Mononuclear cell (primary cell): ENCODE data around the gene GMDS. TPM values are rescaled to one million over a fixed set of nuclear protein-coding genes. Genes with fewer than 3 reads are reported as not detected.

Source experiments
- H3K27me3 ChIP-seq: 2 replicates; pipeline ENCODE4 v1.6.0; 2011; ENCODE audit warnings: low read length, control low read depth; ENCODE audit not compliant: insufficient read depth
- H3K4me1 ChIP-seq: 2 replicates; pipeline ENCODE4 v1.5.1; 2011; ENCODE audit warnings: mild to moderate bottlenecking, low read length, control low read depth; ENCODE audit not compliant: insufficient read depth
- H3K4me3 ChIP-seq: 2 replicates; pipeline ENCODE4 v1.5.1; 2011; ENCODE audit warnings: mild to moderate bottlenecking, low read length, moderate library complexity
- H3K9me3 ChIP-seq: 2 replicates; pipeline ENCODE4 v1.5.1; 2011; ENCODE audit warnings: low read depth, mild to moderate bottlenecking, control low read depth, low read length
- total RNA-seq: library from RNA; depleted of rRNA; stranded (reverse); fragments of >200 nt; gene quantifications from one replicate; pipeline ENCODE4 v1.2.3, GENCODE V29; 2012

Gene GMDS
- total RNA-seq, 1 donor, result 10.6 TPM

- Histone ChIP-seq H3K27me3 (no peaks in the 10 kb centered on the region), H3K9me3 (no peaks in the 10 kb centered on the region), H3K4me3 (no peak overlapping the region)
Observed at GRCh38 chr6:2030682-2031244, 214.6 kb downstream of the GMDS start.

GRCh38 chr6:2029952-2030351 lies 215.5 kb downstream of the GMDS start:
- no peak overlapping the region for H3K4me3 ChIP-seq
- no peaks in the 10 kb centered on the region for H3K9me3 ChIP-seq
- H3K4me1 ChIP-seq, result no peaks in the 10 kb centered on the region
- H3K27me3 ChIP-seq, result no peaks in the 10 kb centered on the region

More at GRCh38 chr6:2030682-2031244, 214.6 kb downstream of the GMDS start:
- H3K4me1 ChIP-seq, result no peaks in the 10 kb centered on the region

GRCh38 chr6:2029130-2029794 lies 216.1 kb downstream of the GMDS start:
- Histone ChIP-seq H3K9me3 (no peaks in the 10 kb centered on the region), H3K4me1 (no peaks in the 10 kb centered on the region), H3K27me3 (no peaks in the 10 kb centered on the region), H3K4me3 (no peak overlapping the region)

GRCh38 chr6:2028457-2029038 lies 216.9 kb downstream of the GMDS start:
- Histone ChIP-seq H3K9me3 (no peaks in the 10 kb centered on the region), H3K27me3 (no peaks in the 10 kb centered on the region), H3K4me3 (no peak overlapping the region), H3K4me1 (no peaks in the 10 kb centered on the region)

- H3K9me3 ChIP-seq, result no peaks in the 10 kb centered on the region
- H3K4me3 ChIP-seq, result no peak overlapping the region
- no peaks in the 10 kb centered on the region for H3K27me3 ChIP-seq
- H3K4me1 ChIP-seq, result peaks cover under 1% of the 10 kb centered on the region
Observed at GRCh38 chr6:2026133-2026532, 219.3 kb downstream of the GMDS start.

DNA sequence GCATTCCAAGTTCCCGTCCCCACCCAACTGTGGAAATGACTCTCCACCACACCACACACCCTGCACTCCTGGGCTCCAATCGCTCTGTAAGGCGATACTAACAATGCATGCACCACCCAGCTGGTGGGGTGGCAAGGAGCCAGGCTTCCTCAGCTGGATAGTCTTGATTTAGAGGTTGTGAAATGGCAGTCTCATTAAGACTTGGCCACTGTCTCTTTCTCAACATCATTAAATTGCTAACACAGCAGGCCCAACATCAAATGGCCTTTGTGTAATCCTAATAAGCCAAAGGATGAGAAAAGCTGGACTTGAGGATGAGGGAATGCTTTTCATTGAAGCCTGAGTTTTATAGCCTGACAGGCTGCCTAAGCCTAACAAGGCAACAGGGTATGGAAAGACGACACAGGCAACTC lies 223.7 kb downstream of the GMDS start:
- Histone ChIP-seq H3K27me3 (no peaks in the 10 kb centered on the region), H3K9me3 (no peaks in the 10 kb centered on the region), H3K4me1 (peaks cover 4% of the 10 kb centered on the region), H3K4me3 (no peak overlapping the region)

- Histone ChIP-seq H3K4me1 (peaks cover 4% of the 10 kb centered on the region), H3K27me3 (no peaks in the 10 kb centered on the region), H3K9me3 (no peaks in the 10 kb centered on the region), H3K4me3 (no peak overlapping the region)
Observed at GRCh38 chr6:2020909-2021308, 224.5 kb downstream of the GMDS start.

DNA sequence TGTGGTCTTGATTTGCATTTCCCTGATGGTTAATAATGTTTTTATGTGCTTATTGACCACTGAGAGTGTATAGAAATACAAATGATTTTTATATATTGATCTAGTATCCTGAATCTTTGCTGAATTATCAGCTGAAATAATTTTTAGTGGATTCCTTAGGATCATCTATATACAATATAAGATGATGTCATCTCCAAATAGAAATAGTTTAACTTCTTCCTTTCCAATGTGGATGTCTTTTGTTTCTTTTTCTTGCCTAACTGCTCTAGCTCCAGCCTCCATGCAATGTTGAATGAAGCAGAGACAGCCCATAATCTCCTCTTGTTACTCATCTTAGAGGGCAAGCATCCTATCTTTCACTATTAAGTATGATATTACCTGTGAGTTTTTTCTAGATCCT lies 226.4 kb downstream of the GMDS start:
- Histone ChIP-seq H3K4me3 (no peak overlapping the region), H3K9me3 (peaks cover 10% of the 10 kb centered on the region), H3K27me3 (no peaks in the 10 kb centered on the region), H3K4me1 (peaks cover 4% of the 10 kb centered on the region)

DNA sequence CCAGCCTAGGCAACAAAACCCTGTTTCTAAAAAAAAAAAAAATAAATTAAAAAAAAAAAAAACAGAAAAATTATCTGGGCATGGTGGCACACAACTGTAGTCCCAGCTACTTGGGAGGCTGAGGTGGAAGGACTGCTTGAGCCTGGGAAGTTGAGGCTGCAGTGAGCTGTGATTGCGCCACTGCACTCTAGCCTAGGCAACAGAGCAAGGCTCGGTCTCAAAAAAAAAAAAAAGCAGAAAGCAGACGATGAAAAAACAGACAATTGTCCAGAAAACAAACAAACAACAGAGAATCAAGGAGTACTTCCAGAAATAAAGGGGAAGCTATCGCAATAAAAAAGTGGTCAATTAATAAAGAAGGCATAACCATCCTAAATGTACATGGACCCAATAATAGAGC lies 229.4 kb downstream of the GMDS start:
- H3K4me3 ChIP-seq, result no peak overlapping the region
- peaks cover 10% of the 10 kb centered on the region for H3K9me3 ChIP-seq
- no peaks in the 10 kb centered on the region for H3K27me3 ChIP-seq

GRCh38 chr6:2008383-2008976 lies 236.9 kb downstream of the GMDS start:
- H3K4me3 ChIP-seq, result no peak overlapping the region
- no peaks in the 10 kb centered on the region for H3K4me1 ChIP-seq
- H3K9me3 ChIP-seq, result no peaks in the 10 kb centered on the region
- H3K27me3 ChIP-seq, result no peaks in the 10 kb centered on the region

More for the DNA sequence above, 229.4 kb downstream of the GMDS start:
- peaks cover 3% of the 10 kb centered on the region for H3K4me1 ChIP-seq

GRCh38 chr6:2007165-2007564 lies 238.2 kb downstream of the GMDS start:
- H3K4me3 ChIP-seq, result no peak overlapping the region
- no peaks in the 10 kb centered on the region for H3K9me3 ChIP-seq
- no peaks in the 10 kb centered on the region for H3K4me1 ChIP-seq
- no peaks in the 10 kb centered on the region for H3K27me3 ChIP-seq

DNA sequence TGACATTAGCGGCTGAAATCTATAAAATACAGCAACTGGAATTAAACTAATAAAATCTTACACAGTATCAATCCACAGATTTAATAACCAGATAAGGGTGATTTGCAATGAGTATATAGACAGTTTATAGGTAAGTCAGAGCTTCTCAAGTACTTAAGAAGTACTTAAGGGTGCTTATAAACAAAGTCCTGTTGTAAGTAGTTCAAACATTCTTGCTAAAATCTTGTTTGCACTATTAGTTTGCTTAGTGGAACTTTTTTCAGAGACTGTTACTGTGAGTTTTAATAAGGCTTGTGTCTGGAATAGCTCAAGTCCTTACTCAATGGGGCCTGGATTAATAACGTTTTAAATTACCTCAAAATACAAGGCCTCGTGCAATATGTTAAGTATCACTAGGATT lies 240.5 kb downstream of the GMDS start:
- no peaks in the 10 kb centered on the region for H3K4me1 ChIP-seq
- H3K9me3 ChIP-seq, result no peaks in the 10 kb centered on the region

GRCh38 chr6:2000962-2001361 lies 244.4 kb downstream of the GMDS start:
- H3K9me3 ChIP-seq, result no peaks in the 10 kb centered on the region
- no peak overlapping the region for H3K4me3 ChIP-seq
- H3K27me3 ChIP-seq, result no peaks in the 10 kb centered on the region
- no peaks in the 10 kb centered on the region for H3K4me1 ChIP-seq

More for the DNA sequence above, 240.5 kb downstream of the GMDS start:
- H3K4me3 ChIP-seq, result no peak overlapping the region
- H3K27me3 ChIP-seq, result no peaks in the 10 kb centered on the region

- Histone ChIP-seq H3K4me1 (no peaks in the 10 kb centered on the region), H3K9me3 (no peaks in the 10 kb centered on the region), H3K4me3 (no peak overlapping the region), H3K27me3 (no peaks in the 10 kb centered on the region)
Observed at GRCh38 chr6:1997702-1998101, 247.7 kb downstream of the GMDS start.

GRCh38 chr6:1995636-1996035 lies 249.8 kb downstream of the GMDS start:
- H3K4me1 ChIP-seq, result no peaks in the 10 kb centered on the region
- no peaks in the 10 kb centered on the region for H3K9me3 ChIP-seq
- H3K4me3 ChIP-seq, result no peak overlapping the region
- H3K27me3 ChIP-seq, result no peaks in the 10 kb centered on the region
